MM.1S (cell line): ENCODE measurements around the gene TRMT44.

Experiments
- DNase-seq: peaks from one replicate; pipeline ENCODE4 v3.0.0-alpha.2; 2015
- H2AFZ ChIP-seq: fragments of 300-600 bp; sonication (generic); 2 replicates; pipeline ENCODE4 v1.6.0; 2016; ENCODE audit warnings: antibody characterized with exemption, low read length
- H3F3A ChIP-seq: fragments of 300-600 bp; sonication (generic); 2 replicates; pipeline ENCODE4 v1.6.1; 2016; ENCODE audit warnings: mild to moderate bottlenecking, antibody characterized with exemption, low read length, moderate library complexity, mixed read lengths; ENCODE audit not compliant: insufficient read depth
- H3K27ac ChIP-seq: fragments of 300-600 bp; sonication (generic); 2 replicates; pipeline ENCODE4 v1.5.1; 2016; ENCODE audit warnings: mild to moderate bottlenecking, low read length
- H3K27me3 ChIP-seq: fragments of 300-600 bp; sonication (generic); replicated peaks from 2 replicates; pipeline ENCODE4 v1.6.0; 2016; ENCODE audit warnings: low read length; ENCODE audit not compliant: insufficient read depth
- H3K36me3 ChIP-seq: fragments of 300-600 bp; sonication (generic); replicated peaks from 2 replicates; pipeline ENCODE4 v1.6.1; 2016; ENCODE audit warnings: mild to moderate bottlenecking, low read length, mixed read lengths; ENCODE audit not compliant: insufficient read depth
- H3K4me1 ChIP-seq: fragments of 300-600 bp; sonication (generic); 2 replicates; pipeline ENCODE4 v1.6.1; 2016; ENCODE audit warnings: low read length, mixed read lengths
- H3K4me2 ChIP-seq: fragments of 300-600 bp; sonication (generic); 2 replicates; pipeline ENCODE4 v1.6.0; 2016; ENCODE audit warnings: low read depth, low read length
- H3K4me3 ChIP-seq: fragments of 300-600 bp; sonication (generic); 2 replicates; pipeline ENCODE4 v1.5.1; 2016; ENCODE audit warnings: low read length, mixed read lengths
- H3K79me2 ChIP-seq: fragments of 300-600 bp; sonication (generic); 2 replicates; pipeline ENCODE4 v1.6.1; 2016; ENCODE audit warnings: mixed run types, low read length, mixed read lengths
- H3K9ac ChIP-seq: fragments of 300-600 bp; sonication (generic); 2 replicates; pipeline ENCODE4 v1.6.1; 2016; ENCODE audit warnings: low read length, mixed read lengths
- H3K9me2 ChIP-seq: fragments of 300-600 bp; sonication (generic); replicated peaks from 2 replicates; pipeline ENCODE4 v1.6.1; 2016; ENCODE audit warnings: mild to moderate bottlenecking, low read length, mixed read lengths; ENCODE audit not compliant: insufficient read depth
- H3K9me3 ChIP-seq: fragments of 300-600 bp; sonication (generic); replicated peaks from 2 replicates; pipeline ENCODE4 v1.6.1; 2016; ENCODE audit warnings: mild to moderate bottlenecking, low read length, mixed read lengths; ENCODE audit not compliant: insufficient read depth
- H4K20me1 ChIP-seq: fragments of 300-600 bp; sonication (generic); 2 replicates; pipeline ENCODE4 v1.6.1; 2016; ENCODE audit warnings: mild to moderate bottlenecking, low read length, moderate library complexity, mixed read lengths; ENCODE audit not compliant: insufficient read depth
- EZH2 ChIP-seq: fragments of 300-600 bp; sonication (generic); optimal IDR thresholded peaks from 2 replicates; pipeline ENCODE3; 2017; ENCODE audit warnings: low read depth, mild to moderate bottlenecking, antibody characterized with exemption, low read length, mixed read lengths
- EZH2phosphoT487 ChIP-seq: fragments of 300-600 bp; sonication (generic); IDR thresholded peaks from 2 replicates; pipeline ENCODE4 v1.6.1; 2018; ENCODE audit warnings: antibody characterized with exemption, low read length
- TF ChIP-seq, protein P1 (sequence below): fragments of 300-600 bp; sonication (generic); IDR thresholded peaks from 2 replicates; pipeline ENCODE4 v1.5.1; 2016; ENCODE audit warnings: antibody characterized with exemption, low read length, mixed read lengths

Gene TRMT44

DNA sequence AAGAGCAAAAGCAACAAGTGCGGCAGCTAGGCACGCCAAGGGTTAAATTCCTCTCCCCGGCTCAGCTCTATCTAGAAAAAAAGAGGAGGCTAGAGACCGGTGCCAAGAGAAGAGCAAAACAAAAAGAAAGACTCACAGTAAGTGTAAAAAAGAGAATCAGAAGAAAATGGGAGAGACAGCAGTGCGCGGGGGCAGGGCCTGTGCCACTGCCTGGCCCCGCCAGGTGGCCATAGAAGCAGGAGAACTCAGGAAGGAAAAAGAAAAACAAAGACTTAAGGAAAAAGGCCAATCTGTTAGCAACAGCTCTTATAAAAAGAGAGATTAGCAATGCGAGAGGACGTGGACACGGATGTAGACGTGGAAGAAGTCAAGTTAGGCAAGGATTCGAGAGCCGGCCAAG is 3.3 kb upstream of the TRMT44 start:
- H3K79me2 ChIP-seq, result peaks cover 65% of the 10 kb centered on the region
- no peak overlapping the region for H3K9ac ChIP-seq
- H3K9me3 ChIP-seq, result no peaks in the 10 kb centered on the region
- H3K4me1 ChIP-seq, result peaks cover 26% of the 10 kb centered on the region
- no peaks in the 10 kb centered on the region for H3K27me3 ChIP-seq
- no peak overlapping the region for H3K4me3 ChIP-seq
- no peak overlapping the region for H3K4me2 ChIP-seq
- TF ChIP-seq EZH2 (no peak), EZH2phosphoT487 (no peak)
- TF ChIP-seq, protein P1, sequence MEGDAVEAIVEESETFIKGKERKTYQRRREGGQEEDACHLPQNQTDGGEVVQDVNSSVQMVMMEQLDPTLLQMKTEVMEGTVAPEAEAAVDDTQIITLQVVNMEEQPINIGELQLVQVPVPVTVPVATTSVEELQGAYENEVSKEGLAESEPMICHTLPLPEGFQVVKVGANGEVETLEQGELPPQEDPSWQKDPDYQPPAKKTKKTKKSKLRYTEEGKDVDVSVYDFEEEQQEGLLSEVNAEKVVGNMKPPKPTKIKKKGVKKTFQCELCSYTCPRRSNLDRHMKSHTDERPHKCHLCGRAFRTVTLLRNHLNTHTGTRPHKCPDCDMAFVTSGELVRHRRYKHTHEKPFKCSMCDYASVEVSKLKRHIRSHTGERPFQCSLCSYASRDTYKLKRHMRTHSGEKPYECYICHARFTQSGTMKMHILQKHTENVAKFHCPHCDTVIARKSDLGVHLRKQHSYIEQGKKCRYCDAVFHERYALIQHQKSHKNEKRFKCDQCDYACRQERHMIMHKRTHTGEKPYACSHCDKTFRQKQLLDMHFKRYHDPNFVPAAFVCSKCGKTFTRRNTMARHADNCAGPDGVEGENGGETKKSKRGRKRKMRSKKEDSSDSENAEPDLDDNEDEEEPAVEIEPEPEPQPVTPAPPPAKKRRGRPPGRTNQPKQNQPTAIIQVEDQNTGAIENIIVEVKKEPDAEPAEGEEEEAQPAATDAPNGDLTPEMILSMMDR, result no peak
- no peak overlapping the region for H3K27ac ChIP-seq
- H4K20me1 ChIP-seq, result no peaks in the 10 kb centered on the region
- H2AFZ ChIP-seq, result no peak overlapping the region
- no peak for DNase-seq
- H3K36me3 ChIP-seq, result no peaks in the 10 kb centered on the region
- H3K9me2 ChIP-seq, result no peaks in the 10 kb centered on the region
- H3F3A ChIP-seq, result peaks cover 15% of the 10 kb centered on the region

DNA sequence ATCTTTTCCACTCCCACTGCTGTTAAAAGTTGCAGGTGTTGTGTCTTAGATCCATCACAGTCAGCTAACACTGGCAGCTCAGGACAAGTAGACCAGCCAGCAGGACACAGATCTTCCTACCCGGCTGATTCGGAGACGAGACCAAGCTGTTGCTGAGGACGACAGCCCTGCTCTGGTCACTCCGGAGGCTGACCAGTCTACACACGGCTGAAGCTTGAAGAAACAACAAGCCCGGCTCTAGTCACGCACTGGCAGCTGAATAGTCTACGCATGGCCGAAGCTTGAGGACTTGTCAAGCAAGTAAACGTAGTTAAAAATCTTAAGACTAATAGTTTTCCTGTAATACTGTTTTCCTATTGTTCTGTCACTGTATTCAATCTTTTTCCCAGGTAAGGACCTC is 1.8 kb upstream of the TRMT44 start:
- peaks cover 72% of the 10 kb centered on the region for H3K79me2 ChIP-seq
- H3K27ac ChIP-seq, result no peak overlapping the region
- H3F3A ChIP-seq, result peaks cover 15% of the 10 kb centered on the region
- H3K9me2 ChIP-seq, result no peaks in the 10 kb centered on the region
- H4K20me1 ChIP-seq, result no peaks in the 10 kb centered on the region
- no peak overlapping the region for H3K4me3 ChIP-seq
- no peak overlapping the region for H3K4me2 ChIP-seq
- H2AFZ ChIP-seq, result no peak overlapping the region
- H3K36me3 ChIP-seq, result no peaks in the 10 kb centered on the region
- TF ChIP-seq EZH2 (no peak), EZH2phosphoT487 (no peak)
- TF ChIP-seq, protein P1, result no peak
- peaks cover 30% of the 10 kb centered on the region for H3K4me1 ChIP-seq
- no peak overlapping the region for H3K9ac ChIP-seq
- DNase-seq, result no peak
- H3K9me3 ChIP-seq, result no peaks in the 10 kb centered on the region
- H3K27me3 ChIP-seq, result no peaks in the 10 kb centered on the region

DNA sequence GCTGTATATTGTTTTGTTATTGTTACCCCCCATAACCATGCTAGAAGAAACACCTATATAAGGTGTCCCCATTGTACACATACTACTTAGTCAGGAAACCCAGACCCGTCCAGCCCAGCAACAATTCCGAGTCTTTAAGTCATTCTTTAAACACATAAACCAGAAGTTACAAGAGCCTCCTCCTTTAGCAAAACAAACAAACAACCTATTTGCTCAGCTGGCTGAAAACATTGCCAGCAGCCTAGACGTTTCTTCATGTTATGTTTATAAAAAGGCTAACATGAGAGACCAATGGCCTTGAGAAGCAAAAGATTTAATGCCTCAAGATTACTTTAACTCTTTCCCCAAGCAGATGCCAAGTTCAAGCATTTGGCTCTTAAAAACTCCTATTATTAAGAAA is 1.4 kb upstream of the TRMT44 start:
- H3K4me3 ChIP-seq, result peak overlapping the region; percentile 82; the same call in 1 of the 2 replicates

DNA sequence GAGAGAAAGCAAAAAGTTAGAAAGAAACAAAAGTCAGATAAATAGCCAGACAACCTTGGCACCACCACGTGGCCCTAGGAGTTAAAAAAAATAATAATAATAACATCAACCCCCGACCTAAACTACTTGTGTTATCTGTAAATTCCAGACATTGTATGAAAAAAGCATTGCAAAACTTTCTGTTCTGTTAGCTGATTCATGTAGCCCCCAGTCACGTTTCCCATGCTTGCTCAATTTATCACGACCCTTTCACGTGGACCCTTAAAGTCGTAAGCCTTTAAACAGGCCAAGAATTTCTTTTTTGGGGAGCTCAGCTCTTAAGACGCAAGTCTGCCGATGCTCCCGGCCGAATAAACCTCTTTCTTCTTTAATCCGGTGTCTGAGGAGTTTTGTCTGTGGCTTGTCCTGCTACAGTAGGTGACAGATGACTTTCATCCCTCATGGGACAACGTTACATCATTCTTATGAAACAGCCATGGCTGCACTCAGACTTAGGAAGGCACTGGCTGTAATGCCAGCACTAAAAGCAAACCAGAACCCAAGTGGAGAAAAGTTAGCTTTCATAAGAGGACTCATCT is 574 bp upstream of the TRMT44 start:
- Histone ChIP-seq H3K27ac (peak overlapping the region; percentile 88), H3F3A (peaks cover 15% of the 10 kb centered on the region), H3K9me2 (no peaks in the 10 kb centered on the region), H3K4me3 (peak overlapping the region; percentile 82), H3K79me2 (peaks cover 75% of the 10 kb centered on the region), H4K20me1 (no peaks in the 10 kb centered on the region), H3K36me3 (no peaks in the 10 kb centered on the region), H2AFZ (peak overlapping the region; percentile 82), H3K27me3 (no peaks in the 10 kb centered on the region), H3K4me2 (peak overlapping the region; percentile 97), H3K9me3 (no peaks in the 10 kb centered on the region), H3K9ac (peak overlapping the region; percentile 89), H3K4me1 (peaks cover 26% of the 10 kb centered on the region)
- TF ChIP-seq EZH2, result no peak
- TF ChIP-seq, protein P1, result no peak
- TF ChIP-seq EZH2phosphoT487, result no peak
- DNase-seq, result no peak

More for the DNA sequence above, 1.4 kb upstream of the TRMT44 start:
- no peak for DNase-seq
- H3K27ac ChIP-seq, result no peak overlapping the region
- TF ChIP-seq EZH2phosphoT487, result no peak
- no peak for TF ChIP-seq EZH2
- peaks cover 15% of the 10 kb centered on the region for H3F3A ChIP-seq
- no peaks in the 10 kb centered on the region for H3K9me3 ChIP-seq
- H3K36me3 ChIP-seq, result no peaks in the 10 kb centered on the region
- H4K20me1 ChIP-seq, result no peaks in the 10 kb centered on the region
- H3K79me2 ChIP-seq, result peaks cover 75% of the 10 kb centered on the region
- no peaks in the 10 kb centered on the region for H3K27me3 ChIP-seq
- H3K4me2 ChIP-seq, result peak overlapping the region; percentile 97; the same call in 1 of the 2 replicates
- no peak overlapping the region for H2AFZ ChIP-seq
- peaks cover 30% of the 10 kb centered on the region for H3K4me1 ChIP-seq
- no peaks in the 10 kb centered on the region for H3K9me2 ChIP-seq
- H3K9ac ChIP-seq, result 0 out of 2 replicates have a peak overlapping the region, but pooled peaks have one; percentile 89
